Pons (tissue), 1 donor: ENCODE data around the gene CELA3B.
"Not testable (repeated sequence)": the region's sequence is repeated elsewhere in the genome, so short reads cannot be mapped to it uniquely, and the experiment has no call there.

Source experiments
- DNase-seq: peaks from one replicate; pipeline ENCODE4 v3.0.0-alpha.2; 2016; ENCODE audit warnings: low spot score

CELA3B gene

GRCh38 chr1:21980515-21981220 lies 3.8 kb downstream of the CELA3B start:
- not testable (repeated sequence) for DNase-seq

GRCh38 chr1:21981253-21981652 lies 4.4 kb downstream of the CELA3B start:
- not testable (repeated sequence) for DNase-seq

GRCh38 chr1:21982122-21982521 lies 5.3 kb downstream of the CELA3B start:
- not testable (repeated sequence) for DNase-seq

- not testable (repeated sequence) for DNase-seq
Observed at GRCh38 chr1:21983539-21983938, 6.7 kb downstream of the CELA3B start.

- not testable (repeated sequence) for DNase-seq
Observed at GRCh38 chr1:21985893-21986292, 9.1 kb downstream of the CELA3B start.

- DNase-seq, result not testable (repeated sequence)
Observed at GRCh38 chr1:21986386-21986785, 9.6 kb downstream of the CELA3B start.

GRCh38 chr1:21989672-21990393 lies 13.0 kb downstream of the CELA3B start:
- DNase-seq, result not testable (repeated sequence)

- not testable (repeated sequence) for DNase-seq
Observed at GRCh38 chr1:21992186-21992585, 15.4 kb downstream of the CELA3B start.

- DNase-seq, result not testable (repeated sequence)
Observed at GRCh38 chr1:21994716-21995115, 17.9 kb downstream of the CELA3B start.

- not testable (repeated sequence) for DNase-seq
Observed at GRCh38 chr1:21996663-21996970, 19.8 kb downstream of the CELA3B start.

GRCh38 chr1:21997891-21998623 lies 21.2 kb downstream of the CELA3B start:
- DNase-seq, result not testable (repeated sequence)

- DNase-seq, result not testable (repeated sequence)
Observed at GRCh38 chr1:21998624-21999294, 21.9 kb downstream of the CELA3B start.

GRCh38 chr1:21999645-22000044 lies 22.8 kb downstream of the CELA3B start:
- DNase-seq, result not testable (repeated sequence)

GRCh38 chr1:22001409-22001808 lies 24.6 kb downstream of the CELA3B start, which contains the start of gene CELA3A:
Gene CELA3A (plus strand): TSS chr1:22001657. CDS start chr1:22001675, 18 bp downstream.
- DNase-seq, result no peak

- DNase-seq, result not testable (repeated sequence)
Observed at GRCh38 chr1:22002461-22002860, 25.6 kb downstream of the CELA3B start.

GRCh38 chr1:22002875-22003274 lies 26.1 kb downstream of the CELA3B start:
- DNase-seq, result not testable (repeated sequence)

GRCh38 chr1:22003959-22004358 lies 27.1 kb downstream of the CELA3B start:
- DNase-seq, result not testable (repeated sequence)

- DNase-seq, result not testable (repeated sequence)
Observed at GRCh38 chr1:22005261-22006149, 28.7 kb downstream of the CELA3B start.

GRCh38 chr1:22006736-22007135 lies 29.9 kb downstream of the CELA3B start:
- DNase-seq, result not testable (repeated sequence)

GRCh38 chr1:22007262-22007661 lies 30.4 kb downstream of the CELA3B start:
- DNase-seq, result not testable (repeated sequence)

GRCh38 chr1:22009566-22009965 lies 32.7 kb downstream of the CELA3B start:
- DNase-seq, result not testable (repeated sequence)
